Epithelial cell of umbilical artery (primary cell): Measurements from ENCODE around the gene STRN3. TPM values are rescaled to one million over a fixed set of nuclear protein-coding genes. Genes with fewer than 3 reads are reported as not detected.

Experiments used
- total RNA-seq: library from RNA; depleted of rRNA; stranded (reverse); fragments of >200 nt; gene quantifications from 2 replicates; pipeline ENCODE4 v1.2.3, GENCODE V29; 2014

Gene STRN3, protein sequence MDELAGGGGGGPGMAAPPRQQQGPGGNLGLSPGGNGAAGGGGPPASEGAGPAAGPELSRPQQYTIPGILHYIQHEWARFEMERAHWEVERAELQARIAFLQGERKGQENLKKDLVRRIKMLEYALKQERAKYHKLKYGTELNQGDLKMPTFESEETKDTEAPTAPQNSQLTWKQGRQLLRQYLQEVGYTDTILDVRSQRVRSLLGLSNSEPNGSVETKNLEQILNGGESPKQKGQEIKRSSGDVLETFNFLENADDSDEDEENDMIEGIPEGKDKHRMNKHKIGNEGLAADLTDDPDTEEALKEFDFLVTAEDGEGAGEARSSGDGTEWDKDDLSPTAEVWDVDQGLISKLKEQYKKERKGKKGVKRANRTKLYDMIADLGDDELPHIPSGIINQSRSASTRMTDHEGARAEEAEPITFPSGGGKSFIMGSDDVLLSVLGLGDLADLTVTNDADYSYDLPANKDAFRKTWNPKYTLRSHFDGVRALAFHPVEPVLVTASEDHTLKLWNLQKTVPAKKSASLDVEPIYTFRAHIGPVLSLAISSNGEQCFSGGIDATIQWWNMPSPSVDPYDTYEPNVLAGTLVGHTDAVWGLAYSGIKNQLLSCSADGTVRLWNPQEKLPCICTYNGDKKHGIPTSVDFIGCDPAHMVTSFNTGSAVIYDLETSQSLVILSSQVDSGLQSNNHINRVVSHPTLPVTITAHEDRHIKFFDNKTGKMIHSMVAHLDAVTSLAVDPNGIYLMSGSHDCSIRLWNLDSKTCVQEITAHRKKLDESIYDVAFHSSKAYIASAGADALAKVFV
- total RNA-seq = 46.4 and 60.2 TPM in 2 replicates

DNA sequence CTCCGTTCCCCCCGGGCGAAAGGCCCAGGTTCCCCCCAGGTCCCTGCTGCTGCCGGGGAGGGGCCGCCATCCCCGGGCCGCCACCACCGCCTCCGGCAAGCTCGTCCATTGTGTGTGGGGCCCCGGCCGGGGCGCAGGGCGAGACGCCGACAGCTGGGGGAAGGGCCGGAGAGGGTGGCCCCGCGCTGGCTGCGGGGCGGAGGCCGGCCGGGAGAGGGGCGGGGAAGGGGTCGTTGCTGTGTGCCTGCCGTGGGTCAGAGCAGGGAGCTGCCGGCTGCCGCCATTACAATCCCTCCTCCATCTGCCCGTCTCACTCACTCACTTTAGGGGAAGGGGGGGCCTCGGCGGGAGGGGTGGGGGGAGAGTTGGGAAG is at the start of gene STRN3:
Gene STRN3, minus strand, starts transcription at position 303 of the 373 bp plus-strand sequence. Its CDS starts 194 bp downstream, at position 109.

DNA sequence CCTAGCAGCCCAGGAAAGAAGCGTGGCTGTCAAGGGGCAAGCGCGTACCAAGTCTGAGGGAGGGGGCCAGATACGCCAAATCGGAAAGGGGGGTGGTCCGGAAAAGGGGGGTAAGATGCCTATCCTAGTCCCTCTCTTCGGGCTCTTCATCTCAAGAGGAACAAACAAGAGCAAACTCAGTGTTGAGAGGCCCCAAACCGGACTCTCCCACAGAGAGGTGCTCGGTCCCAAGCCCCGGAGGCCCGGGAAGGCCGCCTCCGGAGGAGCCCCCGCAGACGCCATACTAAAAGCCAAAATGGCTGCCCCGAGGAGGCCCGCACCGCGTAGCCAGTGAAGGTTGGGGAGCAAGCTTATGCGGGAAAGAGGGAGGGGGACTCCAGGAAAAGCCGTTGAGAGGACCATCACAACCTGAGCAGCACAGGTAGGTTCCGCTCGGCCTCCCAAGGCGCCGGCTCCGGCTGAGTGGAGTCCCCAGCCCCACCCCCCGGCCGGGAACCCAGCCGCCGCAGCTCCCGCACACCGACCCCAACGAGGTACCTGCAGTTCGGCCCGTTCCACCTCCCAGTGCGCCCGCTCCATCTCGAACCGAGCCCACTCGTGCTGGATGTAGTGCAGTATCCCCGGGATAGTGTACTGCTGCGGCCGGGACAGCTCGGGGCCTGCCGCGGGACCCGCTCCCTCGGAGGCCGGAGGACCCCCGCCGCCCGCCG is 657 bp downstream of the STRN3 start, which contains the start of gene AP4S1:
Gene AP4S1, plus strand, starts transcription at position 283 of the 710 bp plus-strand sequence. CDS start 40,548 bp downstream, outside the sequence.

DNA sequence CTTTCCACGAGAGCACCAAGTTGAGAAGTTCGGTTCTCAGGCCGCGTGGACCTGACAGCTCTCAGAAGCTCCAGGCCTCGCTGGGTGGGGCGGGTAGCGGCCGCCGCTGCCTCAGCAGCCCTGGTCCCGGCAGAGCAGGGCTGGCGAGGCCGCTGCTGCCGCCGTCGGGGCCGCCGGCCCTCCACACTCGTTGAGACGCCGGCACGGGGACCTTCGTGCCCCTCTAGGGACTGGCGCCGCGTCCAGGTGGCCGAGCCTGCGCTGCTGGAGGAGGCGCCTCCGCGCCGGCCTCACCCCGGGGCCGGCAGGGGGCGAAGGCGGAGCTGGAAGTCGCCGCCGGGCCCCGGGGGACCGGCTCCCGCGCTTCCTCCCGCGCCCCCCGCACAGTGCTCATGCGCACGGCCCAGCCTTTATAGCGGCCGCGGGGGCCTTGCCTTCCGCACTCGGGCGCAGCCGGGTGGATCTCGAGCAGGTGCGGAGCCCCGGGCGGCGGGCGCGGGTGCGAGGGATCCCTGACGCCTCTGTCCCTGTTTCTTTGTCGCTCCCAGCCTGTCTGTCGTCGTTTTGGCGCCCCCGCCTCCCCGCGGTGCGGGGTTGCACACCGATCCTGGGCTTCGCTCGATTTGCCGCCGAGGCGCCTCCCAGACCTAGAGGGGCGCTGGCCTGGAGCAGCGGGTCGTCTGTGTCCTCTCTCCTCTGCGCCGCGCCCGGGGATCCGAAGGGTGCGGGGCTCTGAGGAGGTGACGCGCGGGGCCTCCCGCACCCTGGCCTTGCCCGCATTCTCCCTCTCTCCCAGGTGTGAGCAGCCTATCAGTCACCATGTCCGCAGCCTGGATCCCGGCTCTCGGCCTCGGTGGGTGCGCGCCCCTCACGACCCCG is 151.8 kb downstream of the STRN3 start, which contains the start of gene COCH:
Gene COCH, plus strand, starts transcription at position 440 of the 879 bp plus-strand sequence. Its CDS starts 380 bp downstream, at position 820.

Other genes with a start within 250 kb of the STRN3 start
- 0.61 and 0.65 TPM in 2 replicates for gene COCH, start 151.8 kb downstream of the STRN3 start, total RNA-seq
- gene AP4S1, start 730 bp downstream of the STRN3 start, total RNA-seq = 4.5 and 10.8 TPM in 2 replicates
- 180 and 189 TPM in 2 replicates for gene HECTD1, start 181.4 kb upstream of the STRN3 start, total RNA-seq